ENCODE data around the gene GNG7. TPM values are rescaled to one million over a fixed set of nuclear protein-coding genes. Genes with fewer than 3 reads are reported as not detected.
"Not testable (repeated sequence)": the region's sequence is repeated elsewhere in the genome, so short reads cannot be mapped to it uniquely, and the experiment has no call there.

Gene GNG7
- total RNA-seq, 4 donors from 2014 or later, result 0.57 to 3.8 (median 1.6) TPM

DNA sequence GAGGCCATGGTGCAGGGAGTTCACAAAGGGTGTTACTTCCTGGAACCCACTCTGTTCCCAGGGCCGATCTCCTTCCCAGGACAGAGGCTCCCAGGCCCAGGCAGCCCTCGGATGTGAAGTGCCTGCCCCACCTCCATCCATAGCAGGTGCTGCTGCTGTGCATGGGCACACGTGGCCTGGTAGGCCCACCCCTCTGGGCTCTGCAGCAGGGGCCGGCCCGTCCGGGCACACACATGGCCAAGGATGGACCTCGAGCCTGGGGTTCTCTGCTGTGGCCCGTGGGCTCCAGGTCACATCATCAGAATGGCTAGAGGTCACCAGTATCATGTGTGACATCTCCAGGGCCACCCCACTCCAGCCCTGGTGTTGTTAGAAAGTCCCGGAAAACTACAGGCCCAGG is 154.8 kb downstream of the GNG7 start:
- Histone ChIP-seq H3K9me3 (no peaks in the 10 kb centered on the region), H3K4me3 (no peak overlapping the region), H3K36me3 (no peaks in the 10 kb centered on the region), H3K27me3 (no peaks in the 10 kb centered on the region), H3K4me1 (peaks cover 50 to 81% (median 51%) of the 10 kb centered on the region in 3 donors), H3K27ac (peak overlapping the region in 3 of 4 donors; percentile 87 to 91 (median 90))
- no peak for DNase-seq
- 89% methylated on average over 3 of the region's 9 CpGs; no CpG with 5 or more reads in 1 of the 2 donors for WGBS, 2 donors
- intact Hi-C loops (cut with DNase I), result loop anchor here (10.0 kb wide), 1 partner anchor 57 kb away; no protein-coding TSS in a partner anchor
- TF ChIP-seq, protein P1, sequence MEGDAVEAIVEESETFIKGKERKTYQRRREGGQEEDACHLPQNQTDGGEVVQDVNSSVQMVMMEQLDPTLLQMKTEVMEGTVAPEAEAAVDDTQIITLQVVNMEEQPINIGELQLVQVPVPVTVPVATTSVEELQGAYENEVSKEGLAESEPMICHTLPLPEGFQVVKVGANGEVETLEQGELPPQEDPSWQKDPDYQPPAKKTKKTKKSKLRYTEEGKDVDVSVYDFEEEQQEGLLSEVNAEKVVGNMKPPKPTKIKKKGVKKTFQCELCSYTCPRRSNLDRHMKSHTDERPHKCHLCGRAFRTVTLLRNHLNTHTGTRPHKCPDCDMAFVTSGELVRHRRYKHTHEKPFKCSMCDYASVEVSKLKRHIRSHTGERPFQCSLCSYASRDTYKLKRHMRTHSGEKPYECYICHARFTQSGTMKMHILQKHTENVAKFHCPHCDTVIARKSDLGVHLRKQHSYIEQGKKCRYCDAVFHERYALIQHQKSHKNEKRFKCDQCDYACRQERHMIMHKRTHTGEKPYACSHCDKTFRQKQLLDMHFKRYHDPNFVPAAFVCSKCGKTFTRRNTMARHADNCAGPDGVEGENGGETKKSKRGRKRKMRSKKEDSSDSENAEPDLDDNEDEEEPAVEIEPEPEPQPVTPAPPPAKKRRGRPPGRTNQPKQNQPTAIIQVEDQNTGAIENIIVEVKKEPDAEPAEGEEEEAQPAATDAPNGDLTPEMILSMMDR (IDR thresholded peaks at IDR 0.05), result no peak
- no peak for TF ChIP-seq POLR2A (IDR thresholded peaks at IDR 0.05)

DNA sequence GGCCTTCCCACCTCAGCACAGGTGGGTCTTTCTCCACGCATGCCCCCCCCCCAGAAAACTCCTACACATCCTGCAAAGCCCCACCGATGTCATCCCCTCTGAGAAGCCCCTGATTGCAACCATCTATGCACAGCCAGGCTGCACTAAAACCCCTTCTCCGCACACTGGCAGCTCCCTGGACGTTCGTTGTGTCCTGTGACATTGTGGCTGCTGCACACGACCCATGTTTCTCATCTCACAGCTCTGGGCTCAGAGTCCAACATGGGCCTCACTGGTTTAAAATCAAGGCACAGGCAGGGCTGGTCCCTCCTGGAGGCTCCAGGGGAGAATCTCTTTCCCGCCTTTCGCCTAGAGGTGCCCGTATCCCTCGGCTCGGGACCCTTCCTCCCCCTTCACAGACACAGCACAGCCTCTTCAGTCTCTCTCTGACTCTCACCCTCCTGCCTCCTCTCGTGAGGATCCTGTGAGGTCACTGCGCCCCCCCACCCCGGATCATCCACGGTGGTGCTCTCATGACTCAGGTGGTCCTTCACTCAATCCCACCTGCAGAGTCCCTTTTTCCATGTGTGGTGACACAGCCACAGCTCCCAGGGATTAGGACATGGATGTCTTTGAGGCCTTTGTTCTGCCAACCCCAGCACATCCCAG is 155.3 kb downstream of the GNG7 start:
- Histone ChIP-seq H3K36me3 (no peaks in the 10 kb centered on the region), H3K9me3 (no peaks in the 10 kb centered on the region), H3K4me1 (peaks cover 53 to 81% (median 57%) of the 10 kb centered on the region in 3 donors), H3K27me3 (no peaks in the 10 kb centered on the region), H3K4me3 (no peak overlapping the region), H3K27ac (peak overlapping the region; percentile 71 to 91 (median 88))
- WGBS, 2 donors, result 88 to 91% methylated on average over 14 to 15 of the region's 15 CpGs
- intact Hi-C loops (cut with DNase I), result loop anchor here (10.0 kb wide), 1 partner anchor 58 kb away; no protein-coding TSS in a partner anchor
- TF ChIP-seq, protein P1 (IDR thresholded peaks at IDR 0.05), result no peak
- no peak for TF ChIP-seq POLR2A (IDR thresholded peaks at IDR 0.05)
- DNase-seq, result no peak

DNA sequence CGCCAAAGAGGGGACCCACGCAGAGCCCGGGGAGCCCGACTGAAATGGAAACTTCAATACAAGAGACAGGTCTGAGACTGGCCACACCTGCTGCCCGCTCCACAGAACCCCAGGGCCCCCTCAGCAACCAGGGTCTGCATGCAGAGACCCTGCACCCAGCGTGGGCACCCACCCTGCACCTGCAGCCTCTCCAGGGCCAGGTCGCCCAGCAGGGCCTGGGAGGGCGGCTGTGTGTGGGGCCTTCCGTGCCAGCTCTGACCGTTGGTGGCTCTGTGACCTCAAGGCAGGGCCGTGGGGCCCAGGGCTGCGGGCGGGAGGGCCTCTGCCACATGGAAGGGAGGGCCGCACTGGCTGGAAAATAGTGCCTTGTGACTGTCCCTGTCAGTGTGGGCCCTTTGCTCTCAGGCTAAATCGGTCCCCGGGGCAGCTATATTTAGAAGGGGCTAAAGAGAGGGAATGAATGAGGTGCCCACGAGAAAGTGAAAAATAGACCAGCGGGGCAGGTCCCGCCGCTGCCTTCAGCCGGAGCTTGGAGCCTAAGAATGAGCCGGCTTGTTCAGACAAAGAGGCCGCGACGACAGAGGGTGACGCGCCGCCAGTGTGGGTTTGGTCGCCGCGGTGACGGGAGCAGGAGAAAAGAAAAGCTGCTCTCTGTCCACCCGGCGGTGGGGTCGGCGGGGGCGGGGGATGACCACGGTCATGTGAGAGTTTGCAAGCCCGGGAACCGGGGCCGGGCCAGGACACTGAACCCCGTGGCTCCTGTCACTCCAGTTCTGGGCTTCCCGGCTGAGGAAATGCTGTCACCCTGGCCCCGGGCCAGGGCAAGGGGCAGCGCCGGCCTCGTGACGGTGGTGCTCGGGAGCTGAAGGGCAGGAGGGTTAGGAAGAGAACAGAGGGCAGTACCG is 156.1 kb downstream of the GNG7 start:
- no peaks in the 10 kb centered on the region for H3K27me3 ChIP-seq
- peak overlapping the region in 3 of 4 donors; percentile 9 to 49 (median 22) for H3K4me3 ChIP-seq
- H3K9me3 ChIP-seq, result no peaks in the 10 kb centered on the region
- intact Hi-C loops (cut with DNase I), result loop anchor here (10.0 kb wide), 1 partner anchor 58 kb away; no protein-coding TSS in a partner anchor
- H3K36me3 ChIP-seq, result no peaks in the 10 kb centered on the region
- peaks cover 53 to 84% (median 62%) of the 10 kb centered on the region in 3 donors for H3K4me1 ChIP-seq
- WGBS, 2 donors, result 48 to 59% methylated on average over 11 to 20 of the region's 50 CpGs
- no peak for DNase-seq
- H3K27ac ChIP-seq, result peak overlapping the region; percentile 71 to 91 (median 88)
- TF ChIP-seq, protein P1 (IDR thresholded peaks at IDR 0.05), result peak in 1 of 6 experiments; percentile 10
- TF ChIP-seq POLR2A (IDR thresholded peaks at IDR 0.05), result no peak

DNA sequence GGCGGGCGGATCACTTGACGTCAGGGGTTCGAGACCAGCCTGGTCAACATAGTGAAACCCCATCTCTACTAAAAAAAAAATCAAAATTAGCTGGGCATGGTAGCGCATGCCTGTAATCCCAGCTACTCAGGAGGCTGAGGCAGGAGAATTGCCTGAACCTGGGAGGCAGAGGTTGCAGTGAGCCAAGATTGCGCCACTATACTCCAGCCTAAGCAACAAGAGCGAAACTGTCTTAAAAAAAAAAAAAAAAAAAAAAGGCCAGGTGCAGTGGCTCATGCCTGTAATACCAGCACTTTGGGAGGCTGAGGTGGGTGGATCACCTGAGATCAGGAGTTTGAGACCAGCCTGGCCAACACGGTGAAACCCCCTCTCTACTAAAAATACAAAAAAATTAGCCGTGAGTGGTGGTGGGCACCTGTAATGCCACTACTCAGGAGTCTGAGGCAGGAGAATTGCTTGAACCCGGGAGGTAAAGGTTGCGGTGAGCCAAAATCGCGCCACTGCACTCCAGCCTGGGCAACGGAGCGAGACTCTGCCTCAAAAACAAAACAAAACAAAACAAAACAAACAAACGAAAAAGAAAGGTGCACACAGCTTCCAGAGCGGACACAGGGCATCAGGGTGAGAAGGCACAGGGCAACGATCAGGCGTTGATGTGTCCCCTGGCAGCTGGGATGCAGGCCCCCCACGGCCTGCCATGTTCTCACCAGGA is 156.9 kb downstream of the GNG7 start:
- H3K27me3 ChIP-seq, H3K4me3 ChIP-seq, H3K9me3 ChIP-seq, DNase-seq, H3K36me3 ChIP-seq: not testable (repeated sequence)
- intact Hi-C loops (cut with DNase I), result loop anchor here (10.0 kb wide), 1 partner anchor 59 kb away; no protein-coding TSS in a partner anchor
- 83 to 87% methylated on average over 15 to 17 of the region's 20 CpGs for WGBS, 2 donors
- H3K27ac ChIP-seq, result peak overlapping the region; percentile 84 to 91 (median 90)
- H3K4me1 ChIP-seq, result peaks cover 54 to 86% (median 66%) of the 10 kb centered on the region in 3 donors
